Measurements from ENCODE around the gene TMTC2. TPM values are rescaled to one million over a fixed set of nuclear protein-coding genes. Genes with fewer than 3 reads are reported as not detected.

The TMTC2 gene
- 7.2 TPM for total RNA-seq

DNA sequence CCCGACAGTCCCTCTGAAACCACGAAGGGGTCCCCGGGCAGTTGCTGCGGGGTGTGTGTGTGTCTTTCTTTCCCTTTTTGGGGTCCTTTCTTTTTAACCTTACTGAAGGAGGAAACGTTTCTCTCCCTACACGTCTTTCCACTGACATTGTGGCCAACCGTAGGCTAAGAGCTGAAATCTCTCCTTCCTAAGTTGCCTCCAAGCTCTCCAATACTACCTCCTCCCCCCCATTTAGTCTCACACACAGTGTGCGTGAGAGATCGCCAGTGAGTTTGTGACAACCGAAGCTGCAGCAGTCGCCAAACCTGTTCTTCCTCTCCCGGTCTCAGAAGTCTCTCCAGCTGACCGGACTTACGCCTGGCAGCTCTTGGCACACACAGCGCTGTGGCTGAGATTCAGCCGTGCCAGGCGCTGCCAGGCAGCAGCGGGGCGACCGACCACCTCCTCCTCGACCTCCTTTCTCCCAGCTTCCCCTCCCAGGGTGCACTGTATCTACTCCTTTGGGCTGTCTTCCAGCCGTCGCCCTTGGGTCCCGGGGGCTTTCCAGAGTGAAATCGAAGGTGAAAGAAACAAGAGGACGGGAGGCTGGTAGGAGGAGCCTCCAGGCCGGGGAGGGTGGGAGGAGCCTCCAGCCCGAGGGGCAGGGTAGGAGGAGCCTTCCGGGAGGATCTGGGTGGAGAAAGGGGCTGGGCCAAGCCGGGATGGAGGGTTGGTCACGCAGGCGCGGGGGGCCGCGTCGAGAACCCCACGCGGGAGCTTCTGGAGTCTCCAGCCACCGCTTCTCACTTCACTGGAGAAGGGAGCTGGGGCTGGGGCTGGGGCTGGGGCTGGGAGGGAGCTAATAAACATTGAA lies at the start of gene TMTC2:
TSS of gene TMTC2 (plus strand) at position 739 of the 853 bp plus-strand sequence.
- no peaks in the 10 kb centered on the region for H3K9me3 ChIP-seq (ENCODE audit: low read depth, low read length)
- H3K4me1 ChIP-seq (ENCODE audit: insufficient read depth, low read length): peaks cover 36% of the 10 kb centered on the region
- peak within 1 kb of the TSS; percentile 73 for H3K4me3 ChIP-seq (ENCODE audit: low read length)
- no peaks in the 10 kb centered on the region for H3K27me3 ChIP-seq (ENCODE audit: insufficient read depth, low read length)

DNA sequence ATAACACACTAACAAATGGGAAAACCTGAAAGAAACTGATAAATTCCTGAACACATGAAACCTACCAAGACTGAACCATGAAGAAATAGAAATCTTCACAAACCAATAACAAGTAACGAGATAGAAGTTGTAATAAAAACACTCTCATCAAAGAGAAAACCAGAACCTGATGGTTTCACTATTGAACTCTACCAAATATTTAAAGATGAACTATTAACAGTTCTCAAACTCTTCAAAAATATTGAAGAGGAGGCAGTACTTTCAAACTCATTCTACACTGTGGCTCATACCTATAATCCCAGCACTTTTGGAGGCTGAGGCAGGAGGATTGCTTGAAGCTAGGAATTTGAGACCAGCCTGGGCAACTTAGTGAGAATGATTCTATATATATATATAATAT lies 48.4 kb upstream of the TMTC2 start:
- no peaks in the 10 kb centered on the region for H3K4me1 ChIP-seq (ENCODE audit: insufficient read depth, low read length)
- H3K4me3 ChIP-seq (ENCODE audit: low read length): no peak overlapping the region
- H3K27me3 ChIP-seq (ENCODE audit: insufficient read depth, low read length): no peaks in the 10 kb centered on the region
- H3K9me3 ChIP-seq (ENCODE audit: low read depth, low read length): no peaks in the 10 kb centered on the region

DNA sequence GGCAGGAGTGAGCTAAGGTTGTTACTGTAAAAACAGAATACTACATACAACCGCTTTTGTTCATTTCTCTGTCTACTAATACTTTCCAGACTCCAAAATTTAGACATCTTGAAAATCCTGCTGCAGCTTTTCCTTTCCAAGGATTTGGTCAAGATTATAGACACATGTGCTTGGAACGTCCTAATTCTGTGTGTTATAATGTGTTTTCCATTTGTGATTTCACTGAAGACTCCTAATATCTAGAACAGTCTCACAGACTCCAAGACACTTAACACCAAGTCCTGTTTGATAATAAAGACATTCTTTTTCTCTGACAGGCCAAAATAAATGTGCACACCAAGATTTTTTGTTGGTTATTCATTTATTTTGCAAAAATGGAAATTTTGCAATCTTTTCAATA lies 41.8 kb upstream of the TMTC2 start:
- Histone ChIP-seq H3K4me3 (ENCODE audit: low read length) (no peak overlapping the region), H3K27me3 (ENCODE audit: insufficient read depth, low read length) (no peaks in the 10 kb centered on the region), H3K9me3 (ENCODE audit: low read depth, low read length) (no peaks in the 10 kb centered on the region), H3K4me1 (ENCODE audit: insufficient read depth, low read length) (no peaks in the 10 kb centered on the region)

DNA sequence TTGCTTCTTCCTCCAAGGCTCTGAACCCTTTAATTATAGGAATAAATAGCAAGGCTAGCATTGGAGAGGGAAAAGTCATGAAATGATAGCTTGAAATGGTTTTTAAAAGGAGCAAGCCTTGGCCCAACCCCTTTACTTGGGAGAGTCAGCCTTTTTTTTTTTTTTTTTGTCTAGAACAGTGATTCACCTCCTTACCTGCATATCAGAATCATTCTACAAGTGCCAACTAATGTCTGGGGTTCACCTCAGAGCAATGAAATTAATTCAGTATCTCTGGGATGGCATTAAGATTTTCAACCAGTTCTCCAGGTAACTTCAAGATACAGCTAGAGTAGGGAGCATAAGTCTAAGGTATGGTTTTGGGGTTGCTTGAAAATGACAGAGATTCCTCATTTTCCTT lies 41.3 kb upstream of the TMTC2 start:
- Histone ChIP-seq H3K4me1 (ENCODE audit: insufficient read depth, low read length) (no peaks in the 10 kb centered on the region), H3K4me3 (ENCODE audit: low read length) (no peak overlapping the region), H3K9me3 (ENCODE audit: low read depth, low read length) (no peaks in the 10 kb centered on the region), H3K27me3 (ENCODE audit: insufficient read depth, low read length) (no peaks in the 10 kb centered on the region)

DNA sequence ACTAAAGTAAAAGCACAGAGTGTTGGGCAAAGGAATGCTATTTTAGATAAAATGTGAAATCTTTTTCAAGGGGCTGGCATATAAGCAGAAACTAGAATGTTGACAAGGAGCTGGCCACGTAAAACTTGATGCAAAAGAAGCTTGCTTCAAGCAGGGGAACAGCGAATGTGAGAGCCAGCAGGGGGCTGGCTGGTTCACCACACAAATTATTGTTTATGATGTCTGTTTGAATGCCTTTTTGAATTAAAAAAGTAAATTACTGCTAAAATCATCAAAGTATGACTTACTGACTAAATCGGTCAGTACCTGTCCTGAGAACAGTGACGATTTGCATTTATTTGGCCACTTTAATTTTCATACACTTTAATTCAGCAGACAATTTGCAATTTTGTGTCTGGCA lies 38.9 kb upstream of the TMTC2 start:
- no peaks in the 10 kb centered on the region for H3K4me1 ChIP-seq (ENCODE audit: insufficient read depth, low read length)

DNA sequence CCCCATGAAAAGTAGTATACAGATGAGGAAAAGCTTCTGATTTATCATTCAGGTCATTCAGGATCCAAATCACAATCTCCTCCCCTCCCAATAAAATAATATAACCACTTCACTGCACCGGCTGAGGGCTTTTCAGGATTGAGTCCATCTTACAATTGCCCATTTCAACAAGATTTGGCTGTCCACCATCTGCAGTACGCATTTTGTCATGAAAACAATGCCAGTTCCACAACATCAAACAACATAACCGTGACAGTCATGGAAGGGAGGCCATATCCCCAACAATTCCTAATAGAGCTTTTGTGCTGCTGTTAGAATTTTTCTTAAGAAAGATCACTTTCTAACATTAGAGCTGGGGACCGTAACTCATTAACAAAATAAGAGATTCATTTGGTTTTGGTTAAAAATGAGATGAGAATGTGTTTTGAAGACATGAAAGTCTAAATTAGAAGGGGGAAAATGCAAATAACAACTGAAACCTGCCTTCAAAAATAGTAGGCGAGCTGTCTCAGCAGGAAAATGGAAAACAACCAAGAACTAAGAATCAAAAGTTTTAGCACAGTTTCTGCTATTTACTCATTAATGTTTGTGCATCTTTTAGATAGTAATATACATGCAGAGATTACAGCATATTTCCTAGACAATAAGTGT lies 38.3 kb upstream of the TMTC2 start:
- Histone ChIP-seq H3K9me3 (ENCODE audit: low read depth, low read length) (no peaks in the 10 kb centered on the region), H3K4me3 (ENCODE audit: low read length) (no peak overlapping the region), H3K27me3 (ENCODE audit: insufficient read depth, low read length) (no peaks in the 10 kb centered on the region), H3K4me1 (ENCODE audit: insufficient read depth, low read length) (no peaks in the 10 kb centered on the region)

More for the DNA sequence above, 38.9 kb upstream of the TMTC2 start:
- Histone ChIP-seq H3K4me3 (ENCODE audit: low read length) (no peak overlapping the region), H3K9me3 (ENCODE audit: low read depth, low read length) (no peaks in the 10 kb centered on the region), H3K27me3 (ENCODE audit: insufficient read depth, low read length) (no peaks in the 10 kb centered on the region)

DNA sequence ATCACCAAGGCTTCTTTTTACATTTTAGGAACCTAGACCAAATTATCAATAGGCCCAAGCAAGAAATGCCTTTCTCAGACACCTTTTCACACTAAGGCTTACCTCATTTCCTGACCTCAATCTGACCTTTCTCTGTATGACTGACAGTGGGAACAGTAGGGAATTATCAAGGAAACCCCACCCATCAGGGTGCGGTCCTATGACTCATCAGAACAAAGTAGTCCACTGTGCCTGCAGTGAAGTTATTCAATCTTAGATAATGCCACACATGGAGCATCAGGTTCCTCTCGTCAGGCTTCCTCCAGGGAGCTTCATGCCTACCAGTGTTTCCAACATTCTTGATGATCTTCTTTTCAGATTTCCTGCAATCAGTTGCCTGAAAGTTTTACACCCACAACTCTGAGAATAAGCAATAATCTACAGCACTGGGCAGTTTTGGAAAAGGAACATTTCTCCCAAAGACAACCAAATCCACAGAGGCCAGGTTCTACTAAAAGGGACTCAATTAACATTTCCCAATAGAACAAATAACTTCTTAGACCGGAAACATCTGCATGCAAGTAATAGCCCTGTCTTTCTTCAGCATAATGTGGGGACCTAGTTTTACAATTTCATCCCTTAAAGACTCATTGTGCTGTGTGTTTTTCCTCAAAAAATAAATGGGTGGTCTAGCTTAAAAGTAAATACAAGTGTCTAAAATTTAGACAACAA lies 35.9 kb upstream of the TMTC2 start:
- Histone ChIP-seq H3K4me3 (ENCODE audit: low read length) (no peak overlapping the region), H3K9me3 (ENCODE audit: low read depth, low read length) (no peaks in the 10 kb centered on the region), H3K4me1 (ENCODE audit: insufficient read depth, low read length) (no peaks in the 10 kb centered on the region), H3K27me3 (ENCODE audit: insufficient read depth, low read length) (no peaks in the 10 kb centered on the region)

DNA sequence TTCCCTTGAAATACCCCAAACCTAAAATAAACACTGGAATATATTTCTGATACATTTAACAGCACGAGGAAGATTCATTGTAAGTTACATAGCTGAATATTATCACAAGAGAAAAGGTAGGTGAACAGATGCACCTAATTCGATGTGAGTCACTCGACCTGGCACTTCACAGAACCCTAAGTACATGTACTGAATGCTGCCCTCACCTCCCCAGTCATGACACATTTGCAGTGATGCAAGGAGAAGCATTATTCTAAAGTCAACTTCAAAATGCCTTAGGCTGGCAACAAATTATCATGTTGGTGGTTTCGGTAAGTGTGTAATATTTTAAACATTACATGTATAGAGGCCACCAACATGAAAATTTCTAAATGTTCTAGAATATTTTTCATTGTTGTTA lies 35.2 kb upstream of the TMTC2 start:
- Histone ChIP-seq H3K9me3 (ENCODE audit: low read depth, low read length) (no peaks in the 10 kb centered on the region), H3K4me3 (ENCODE audit: low read length) (no peak overlapping the region), H3K27me3 (ENCODE audit: insufficient read depth, low read length) (no peaks in the 10 kb centered on the region), H3K4me1 (ENCODE audit: insufficient read depth, low read length) (no peaks in the 10 kb centered on the region)

DNA sequence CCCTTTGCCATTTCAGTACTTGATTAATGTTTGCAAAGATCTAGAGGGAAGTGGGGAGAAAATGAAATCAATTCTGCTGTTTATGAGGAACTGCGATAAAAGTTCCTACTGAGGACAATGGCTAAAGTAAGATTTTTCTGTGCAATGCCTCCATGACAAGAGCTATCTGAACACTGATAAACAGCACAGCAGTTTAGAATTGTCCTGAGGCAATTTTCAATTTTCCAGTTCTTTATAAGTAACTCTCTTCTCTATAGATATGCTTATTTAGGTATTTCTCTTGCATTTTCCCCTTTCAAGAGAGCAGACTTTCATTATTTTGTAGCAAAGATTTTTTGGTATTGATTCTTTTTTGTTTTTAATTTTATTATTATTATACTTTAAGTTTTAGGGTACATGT lies 34.6 kb upstream of the TMTC2 start:
- Histone ChIP-seq H3K4me3 (ENCODE audit: low read length) (no peak overlapping the region), H3K27me3 (ENCODE audit: insufficient read depth, low read length) (no peaks in the 10 kb centered on the region), H3K9me3 (ENCODE audit: low read depth, low read length) (no peaks in the 10 kb centered on the region), H3K4me1 (ENCODE audit: insufficient read depth, low read length) (no peaks in the 10 kb centered on the region)

DNA sequence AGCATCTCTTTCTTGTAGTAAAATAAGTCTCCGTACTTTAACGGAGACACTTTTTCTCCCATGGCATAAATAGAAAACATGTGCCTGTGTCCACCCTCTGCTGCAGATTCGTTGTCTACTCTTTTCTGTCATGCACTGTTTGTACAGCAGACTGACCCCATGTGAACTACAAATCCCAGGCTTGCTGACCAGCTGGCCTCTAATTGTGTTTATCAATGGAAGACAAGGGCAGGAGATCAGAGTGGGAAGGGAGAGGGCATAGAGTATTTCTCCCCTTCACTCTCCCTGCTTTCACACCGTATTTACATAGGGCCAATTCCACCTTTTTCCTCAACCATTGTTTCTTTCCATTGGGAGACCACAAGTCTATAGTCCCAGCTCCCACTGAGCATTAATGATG lies 31.0 kb upstream of the TMTC2 start:
- no peak overlapping the region for H3K4me3 ChIP-seq (ENCODE audit: low read length)
- H3K4me1 ChIP-seq (ENCODE audit: insufficient read depth, low read length): no peaks in the 10 kb centered on the region
- no peaks in the 10 kb centered on the region for H3K9me3 ChIP-seq (ENCODE audit: low read depth, low read length)
- no peaks in the 10 kb centered on the region for H3K27me3 ChIP-seq (ENCODE audit: insufficient read depth, low read length)

DNA sequence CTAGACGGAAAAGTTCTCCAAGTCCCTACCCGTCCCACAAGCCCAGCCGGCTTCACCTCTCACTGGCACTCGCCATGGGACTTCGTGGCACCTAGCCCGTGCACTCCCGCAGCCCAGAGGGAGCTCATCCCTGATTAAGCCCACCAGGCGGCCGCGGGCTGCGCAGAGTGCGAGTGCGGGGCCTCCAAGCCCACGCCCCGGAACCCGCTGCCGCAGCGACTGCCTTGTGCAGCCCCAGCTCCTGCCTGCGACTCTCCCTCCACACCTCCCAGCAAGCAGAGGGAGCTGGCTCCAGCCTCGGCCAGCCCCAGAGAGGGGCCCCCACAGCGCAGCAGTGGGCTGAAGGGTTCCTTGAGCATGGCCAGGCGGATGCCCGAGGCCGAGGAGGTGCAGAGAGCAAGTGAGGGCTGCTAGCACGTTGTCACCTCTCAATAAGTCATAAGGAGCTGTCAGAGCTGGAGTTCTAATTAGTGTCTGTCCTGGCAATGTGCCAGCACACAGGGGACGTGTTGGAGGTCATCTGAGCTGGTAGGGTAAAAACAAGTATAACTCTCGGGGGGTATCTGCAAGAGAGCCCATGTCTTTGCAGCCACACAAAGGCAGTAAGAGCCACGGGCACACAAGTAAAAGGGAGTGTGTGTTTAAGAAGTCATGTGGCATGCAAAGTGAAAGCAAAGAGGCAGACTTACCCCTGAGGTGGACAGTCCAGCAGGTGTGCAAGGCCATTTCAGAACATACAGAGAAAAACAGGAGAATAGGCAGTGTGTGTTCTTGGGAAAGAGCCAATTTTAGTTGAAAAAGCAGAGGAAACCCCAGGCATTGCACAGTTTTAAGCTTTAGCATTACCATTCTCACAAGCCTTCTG lies 27.1 kb upstream of the TMTC2 start:
- Histone ChIP-seq H3K4me1 (ENCODE audit: insufficient read depth, low read length) (no peaks in the 10 kb centered on the region), H3K27me3 (ENCODE audit: insufficient read depth, low read length) (no peaks in the 10 kb centered on the region), H3K9me3 (ENCODE audit: low read depth, low read length) (no peaks in the 10 kb centered on the region), H3K4me3 (ENCODE audit: low read length) (no peak overlapping the region)

DNA sequence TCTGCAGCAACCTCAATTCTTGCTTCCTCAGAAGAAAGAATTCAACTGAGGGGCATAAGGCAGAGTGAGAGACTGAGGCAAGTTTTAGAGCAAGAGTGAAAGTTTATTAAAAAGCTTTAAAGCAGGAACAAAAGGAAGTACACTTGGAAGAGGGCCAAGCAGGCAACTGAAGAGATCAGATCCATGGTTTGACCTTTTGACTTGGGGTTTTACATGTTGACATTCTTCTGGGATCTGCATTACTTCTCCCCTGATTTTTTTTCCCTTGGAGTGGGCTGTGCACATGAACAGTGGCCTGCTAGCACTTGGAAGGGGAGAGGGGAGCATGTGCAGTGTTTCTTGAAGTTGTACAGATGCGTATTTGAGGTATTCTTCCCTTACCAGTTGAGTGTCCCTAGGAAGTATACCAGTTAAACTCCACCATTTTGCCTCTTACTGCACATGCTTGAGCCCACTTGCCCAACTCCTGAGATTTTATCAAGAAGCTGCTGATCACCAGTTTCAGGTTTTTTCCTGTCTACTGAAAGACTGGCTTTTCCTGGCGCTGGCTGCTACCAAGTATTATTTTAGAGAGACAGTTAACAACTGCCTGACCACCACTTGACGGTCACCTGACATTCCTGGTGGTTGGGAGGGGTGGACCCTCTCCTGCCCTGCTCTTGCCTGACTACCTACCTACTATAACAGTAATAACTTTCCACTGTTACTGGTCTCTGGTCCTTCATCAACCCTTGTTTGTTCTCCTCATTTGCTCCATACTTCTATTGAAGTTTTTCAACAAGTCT lies 26.0 kb upstream of the TMTC2 start:
- Histone ChIP-seq H3K4me1 (ENCODE audit: insufficient read depth, low read length) (no peaks in the 10 kb centered on the region), H3K9me3 (ENCODE audit: low read depth, low read length) (no peaks in the 10 kb centered on the region), H3K27me3 (ENCODE audit: insufficient read depth, low read length) (no peaks in the 10 kb centered on the region)

DNA sequence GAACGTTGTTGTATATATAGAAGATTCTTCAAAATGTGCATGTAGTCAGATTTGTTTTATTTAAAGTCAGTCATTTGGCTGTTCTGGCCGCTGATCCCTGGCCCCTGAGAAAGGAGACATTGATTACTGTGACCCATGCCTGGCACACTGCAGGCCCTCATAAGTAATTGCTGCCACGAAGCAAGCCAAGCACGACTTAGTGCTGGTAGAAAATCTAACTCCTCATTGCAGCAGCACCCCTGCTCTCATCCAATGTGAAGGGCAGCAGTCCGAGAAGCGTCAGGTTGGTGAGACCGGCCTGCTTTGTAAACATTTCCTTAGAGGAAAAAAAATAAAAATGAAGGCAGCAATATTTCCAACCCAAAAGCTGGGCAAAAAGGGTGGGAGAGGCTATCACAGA lies 22.8 kb upstream of the TMTC2 start:
- Histone ChIP-seq H3K9me3 (ENCODE audit: low read depth, low read length) (no peaks in the 10 kb centered on the region), H3K27me3 (ENCODE audit: insufficient read depth, low read length) (no peaks in the 10 kb centered on the region), H3K4me1 (ENCODE audit: insufficient read depth, low read length) (no peaks in the 10 kb centered on the region), H3K4me3 (ENCODE audit: low read length) (no peak overlapping the region)

More for the DNA sequence above, 26.0 kb upstream of the TMTC2 start:
- H3K4me3 ChIP-seq (ENCODE audit: low read length): no peak overlapping the region
